Measurements from ENCODE around the gene TAC4.
"Not testable (repeated sequence)": the region's sequence is repeated elsewhere in the genome, so short reads cannot be mapped to it uniquely, and the experiment has no call there.

TAC4 gene

DNA sequence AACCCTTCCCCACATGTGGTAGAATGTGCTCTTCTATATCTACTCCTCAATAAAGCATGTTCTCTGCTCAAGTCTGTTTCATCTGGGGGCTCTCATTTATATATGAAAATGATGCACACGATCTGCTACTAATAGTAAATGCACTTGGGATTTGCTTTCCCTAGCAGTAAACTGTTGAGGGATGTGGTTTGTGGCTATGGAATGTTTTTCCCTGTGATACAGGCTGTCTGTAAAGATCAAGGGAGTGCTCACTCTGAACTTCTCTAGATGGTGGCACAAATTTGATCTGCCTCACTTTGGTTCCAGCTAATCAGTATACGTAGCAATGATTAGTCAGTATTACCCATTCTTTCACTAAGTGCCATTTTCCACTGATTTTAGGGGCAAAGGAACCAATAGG is 18.8 kb downstream of the TAC4 start:
- TF ChIP-seq, protein P1, sequence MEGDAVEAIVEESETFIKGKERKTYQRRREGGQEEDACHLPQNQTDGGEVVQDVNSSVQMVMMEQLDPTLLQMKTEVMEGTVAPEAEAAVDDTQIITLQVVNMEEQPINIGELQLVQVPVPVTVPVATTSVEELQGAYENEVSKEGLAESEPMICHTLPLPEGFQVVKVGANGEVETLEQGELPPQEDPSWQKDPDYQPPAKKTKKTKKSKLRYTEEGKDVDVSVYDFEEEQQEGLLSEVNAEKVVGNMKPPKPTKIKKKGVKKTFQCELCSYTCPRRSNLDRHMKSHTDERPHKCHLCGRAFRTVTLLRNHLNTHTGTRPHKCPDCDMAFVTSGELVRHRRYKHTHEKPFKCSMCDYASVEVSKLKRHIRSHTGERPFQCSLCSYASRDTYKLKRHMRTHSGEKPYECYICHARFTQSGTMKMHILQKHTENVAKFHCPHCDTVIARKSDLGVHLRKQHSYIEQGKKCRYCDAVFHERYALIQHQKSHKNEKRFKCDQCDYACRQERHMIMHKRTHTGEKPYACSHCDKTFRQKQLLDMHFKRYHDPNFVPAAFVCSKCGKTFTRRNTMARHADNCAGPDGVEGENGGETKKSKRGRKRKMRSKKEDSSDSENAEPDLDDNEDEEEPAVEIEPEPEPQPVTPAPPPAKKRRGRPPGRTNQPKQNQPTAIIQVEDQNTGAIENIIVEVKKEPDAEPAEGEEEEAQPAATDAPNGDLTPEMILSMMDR (conservative IDR thresholded peaks at IDR 0.05; ENCODE audit: control insufficient read depth, insufficient read depth, low read depth, low read length) = no peak
- DNase-seq (ENCODE audit: low read depth) = no peak
- no peak overlapping the region for H3K4me3 ChIP-seq (ENCODE audit: control insufficient read depth, low read depth, low read length)

DNA sequence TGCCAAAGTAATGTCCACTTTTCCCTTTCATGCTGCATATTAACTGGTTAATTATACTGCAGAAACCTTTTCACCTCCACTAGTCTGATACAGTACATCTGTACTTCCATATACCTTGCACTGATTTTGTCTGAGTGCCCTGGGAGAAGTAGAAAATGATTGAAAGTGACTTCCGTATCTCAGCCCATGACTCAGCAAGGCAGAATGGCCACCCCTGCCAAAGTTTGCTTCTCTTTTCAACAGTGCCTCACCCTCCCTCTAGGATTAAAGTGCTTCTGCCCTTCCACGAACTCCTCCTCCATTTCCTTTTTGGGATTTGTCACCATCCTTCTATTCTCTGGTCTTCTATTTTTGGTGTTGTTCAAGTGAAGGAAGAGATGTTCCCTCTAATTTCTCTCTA is 19.5 kb downstream of the TAC4 start:
- not testable (repeated sequence) for H3K4me3 ChIP-seq (ENCODE audit: control insufficient read depth, low read depth, low read length)
- peak; percentile 56 for DNase-seq (ENCODE audit: low read depth)

DNA sequence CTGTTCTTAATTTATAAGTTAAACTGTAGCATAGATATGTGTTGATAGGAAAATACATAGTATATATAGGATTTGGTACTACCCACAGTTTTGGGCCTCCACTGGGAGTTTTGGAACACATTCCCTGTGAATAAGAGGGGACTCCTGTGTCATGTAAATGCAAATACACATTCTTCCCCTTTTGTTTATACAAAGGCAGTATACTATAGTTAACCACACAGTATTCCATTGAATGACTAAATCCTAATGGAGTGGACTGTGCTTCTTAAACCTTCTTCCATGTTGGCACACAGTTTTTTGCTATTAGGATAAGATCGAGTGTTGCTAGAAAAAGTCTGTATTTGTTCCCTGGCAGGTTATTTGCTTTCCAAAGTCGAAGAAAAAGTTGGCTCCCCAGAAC is 22.2 kb downstream of the TAC4 start:
- DNase-seq (ENCODE audit: low read depth) = no peak
- H3K4me3 ChIP-seq (ENCODE audit: control insufficient read depth, low read depth, low read length) = no peak overlapping the region
- TF ChIP-seq, protein P1 (conservative IDR thresholded peaks at IDR 0.05; ENCODE audit: control insufficient read depth, insufficient read depth, low read depth, low read length) = no peak

DNA sequence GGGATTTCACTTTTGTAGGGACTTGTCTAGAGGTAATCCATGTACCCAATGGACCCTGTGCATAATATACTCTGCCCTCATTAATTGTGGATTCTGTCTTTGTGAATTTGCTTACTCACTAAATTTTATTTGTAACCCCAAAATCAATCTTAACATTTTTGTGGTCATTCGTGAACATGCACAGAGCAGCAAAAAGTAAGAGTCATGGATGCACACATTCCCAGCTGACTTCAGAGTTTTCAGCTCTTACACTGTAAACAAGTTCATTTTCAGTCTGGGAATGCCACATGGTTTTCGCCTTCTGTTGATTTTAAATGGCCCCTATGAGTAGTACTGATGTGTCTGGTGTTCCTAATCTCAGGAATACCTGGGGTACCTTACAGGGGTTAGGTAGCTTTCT is 24.3 kb downstream of the TAC4 start:
- DNase-seq (ENCODE audit: low read depth) = peak; percentile 49
- no peak overlapping the region for H3K4me3 ChIP-seq (ENCODE audit: control insufficient read depth, low read depth, low read length)
- TF ChIP-seq, protein P1 (conservative IDR thresholded peaks at IDR 0.05; ENCODE audit: control insufficient read depth, insufficient read depth, low read depth, low read length) = no peak

DNA sequence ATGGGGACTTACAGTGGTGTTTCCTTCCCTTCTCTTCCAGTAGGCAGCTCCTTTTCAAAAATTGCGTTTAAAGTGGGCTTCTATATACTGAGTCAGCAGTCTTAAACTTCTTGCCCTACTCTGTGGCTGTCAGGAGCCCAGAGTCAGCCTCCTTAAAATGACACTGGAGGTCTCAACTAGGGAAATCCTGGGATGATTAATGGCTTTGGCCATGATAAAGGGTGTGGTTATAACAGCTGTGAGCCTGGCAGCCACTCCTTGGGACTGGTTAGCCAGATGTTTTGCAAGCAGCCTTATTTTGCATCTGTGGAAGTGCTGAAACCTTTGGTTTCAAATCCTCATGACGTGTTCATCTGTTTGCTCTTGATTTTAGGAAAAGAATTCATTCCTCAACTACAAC is 25.0 kb downstream of the TAC4 start:
- no peak overlapping the region for H3K4me3 ChIP-seq (ENCODE audit: control insufficient read depth, low read depth, low read length)
- TF ChIP-seq, protein P1 (conservative IDR thresholded peaks at IDR 0.05; ENCODE audit: control insufficient read depth, insufficient read depth, low read depth, low read length) = no peak
- DNase-seq (ENCODE audit: low read depth) = peak; percentile 90

DNA sequence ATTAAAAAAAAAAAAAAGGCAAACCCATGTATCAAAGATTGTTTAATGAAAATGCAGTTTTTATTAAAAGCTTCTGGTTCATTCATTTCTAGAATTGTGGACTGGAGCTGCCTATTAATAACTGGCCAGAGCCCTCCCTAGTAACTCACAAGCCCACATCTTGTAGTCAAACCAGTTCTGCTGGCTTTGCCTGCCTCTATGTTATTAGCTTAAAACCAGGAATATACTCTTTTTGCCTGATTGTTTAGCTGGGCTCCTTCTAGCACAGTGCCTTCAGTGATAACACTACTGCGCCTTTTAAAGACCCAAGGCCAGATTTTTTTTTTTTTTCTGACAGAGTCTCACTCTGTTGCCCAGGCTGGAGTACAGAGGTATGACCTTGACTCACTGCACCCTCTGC is 26.0 kb downstream of the TAC4 start:
- no peak overlapping the region for H3K4me3 ChIP-seq (ENCODE audit: control insufficient read depth, low read depth, low read length)
- no peak for DNase-seq (ENCODE audit: low read depth)
- TF ChIP-seq, protein P1 (conservative IDR thresholded peaks at IDR 0.05; ENCODE audit: control insufficient read depth, insufficient read depth, low read depth, low read length) = no peak

DNA sequence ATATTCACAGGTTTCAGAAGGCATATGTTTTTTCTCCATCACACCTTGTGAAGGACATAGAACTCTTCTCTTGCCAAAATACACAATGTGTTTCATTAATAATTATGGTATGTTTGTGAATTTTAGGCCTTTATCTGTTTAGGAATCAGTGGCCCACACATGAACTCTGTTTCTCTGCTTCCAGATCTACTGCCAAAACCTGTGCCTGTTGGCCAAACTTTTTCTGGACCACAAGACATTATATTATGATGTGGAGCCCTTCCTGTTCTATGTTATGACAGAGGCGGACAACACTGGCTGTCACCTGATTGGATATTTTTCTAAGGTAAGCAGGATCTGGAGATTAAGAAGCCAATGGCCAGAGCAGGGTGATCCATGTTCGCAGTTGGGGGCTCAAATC is 26.4 kb downstream of the TAC4 start:
- TF ChIP-seq, protein P1 (conservative IDR thresholded peaks at IDR 0.05; ENCODE audit: control insufficient read depth, insufficient read depth, low read depth, low read length) = no peak
- H3K4me3 ChIP-seq (ENCODE audit: control insufficient read depth, low read depth, low read length) = no peak overlapping the region
- DNase-seq (ENCODE audit: low read depth) = no peak
